HG02642 (cell line): ENCODE results near the gene HAPSTR1.
A peak's percentile ranks its signal among the peaks of the same experiment; 100 is the strongest.

Experiments
- ATAC-seq: cut with Tn5 transposase; IDR thresholded peaks from one replicate; pipeline ENCODE4 v1.9.1; 2021; ENCODE audit warnings: mild to moderate bottlenecking; ENCODE audit not compliant: unreplicated experiment, poor library complexity

HAPSTR1 gene

DNA sequence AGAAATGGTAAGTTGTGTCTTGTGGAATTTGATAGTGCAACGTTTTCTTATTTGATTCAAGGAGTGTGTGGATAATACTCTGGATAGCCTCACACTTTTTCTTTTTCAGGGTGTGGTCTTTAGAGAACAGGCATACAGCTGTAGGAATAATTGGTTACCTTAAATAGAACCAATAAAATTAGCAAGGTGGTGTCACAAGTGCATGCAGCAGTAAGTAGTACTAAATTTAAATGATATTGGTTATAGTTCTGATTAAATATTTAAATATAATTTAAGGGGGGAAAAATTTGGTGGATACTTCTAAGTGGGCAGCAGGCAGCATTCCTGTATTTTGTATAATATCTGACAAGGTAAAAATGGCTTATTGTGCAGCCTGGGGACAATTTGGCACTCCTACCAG lies 3.7 kb downstream of the HAPSTR1 start:
- no peak for ATAC-seq

DNA sequence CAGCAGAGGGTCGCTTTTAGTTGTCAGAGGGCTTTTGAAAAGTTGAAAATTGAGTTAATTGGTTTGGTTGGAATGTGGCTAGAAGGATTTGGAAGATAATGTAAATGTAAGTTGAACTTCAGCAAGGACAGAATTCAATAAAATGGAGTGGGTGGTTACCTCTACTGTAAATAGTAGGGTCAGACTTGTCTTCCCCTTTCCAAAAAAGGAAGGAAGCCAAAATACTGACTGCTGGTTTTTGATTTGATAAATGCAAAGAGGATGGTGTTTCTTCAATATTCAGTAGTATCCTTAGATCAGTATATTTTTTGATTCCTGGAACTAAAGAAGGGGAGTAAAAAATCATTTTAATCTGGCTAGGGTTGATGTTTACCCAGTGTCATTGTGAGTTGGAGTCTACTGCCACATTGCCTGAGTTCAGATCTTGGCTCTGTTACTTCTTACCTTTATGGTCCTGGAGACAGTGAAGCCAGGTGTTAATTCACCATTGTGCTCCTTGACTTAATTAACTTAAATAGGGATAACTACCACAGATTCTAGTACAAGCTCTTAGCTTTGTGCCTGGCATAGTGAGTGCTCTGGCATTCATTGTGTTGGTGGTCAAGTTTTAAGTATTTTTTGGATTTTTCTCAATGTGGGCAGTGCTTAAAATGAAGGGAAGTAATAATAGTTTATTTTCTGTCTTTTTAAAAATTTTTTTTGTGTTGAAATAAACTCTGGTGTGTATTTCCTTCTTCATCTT lies 4.4 kb downstream of the HAPSTR1 start:
- no peak for ATAC-seq

DNA sequence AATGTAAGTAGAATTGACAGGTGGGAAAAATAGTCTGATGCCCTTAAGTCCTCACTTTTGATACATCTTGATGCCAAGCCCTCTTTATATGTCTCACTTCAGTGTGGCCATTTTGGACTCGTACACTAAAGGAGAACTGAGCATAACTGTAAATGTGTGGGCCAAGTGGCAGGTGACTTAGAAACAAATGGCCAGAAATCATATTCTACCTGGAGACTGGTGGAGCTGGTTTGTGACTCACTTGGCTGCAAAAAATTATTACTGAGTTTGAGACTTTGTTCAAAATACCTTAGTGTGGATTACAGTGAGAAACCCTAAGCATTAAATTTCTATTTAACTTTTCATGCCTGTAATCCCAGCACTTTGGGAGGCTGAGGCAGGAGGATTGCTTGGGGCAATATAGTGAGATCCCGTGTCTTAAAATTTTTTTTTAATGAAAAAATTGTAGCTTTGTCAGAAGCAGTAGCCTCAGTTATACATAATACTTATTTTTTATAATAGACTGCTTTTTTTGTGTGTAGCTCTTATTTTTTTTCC lies 5.0 kb downstream of the HAPSTR1 start:
- no peak for ATAC-seq

DNA sequence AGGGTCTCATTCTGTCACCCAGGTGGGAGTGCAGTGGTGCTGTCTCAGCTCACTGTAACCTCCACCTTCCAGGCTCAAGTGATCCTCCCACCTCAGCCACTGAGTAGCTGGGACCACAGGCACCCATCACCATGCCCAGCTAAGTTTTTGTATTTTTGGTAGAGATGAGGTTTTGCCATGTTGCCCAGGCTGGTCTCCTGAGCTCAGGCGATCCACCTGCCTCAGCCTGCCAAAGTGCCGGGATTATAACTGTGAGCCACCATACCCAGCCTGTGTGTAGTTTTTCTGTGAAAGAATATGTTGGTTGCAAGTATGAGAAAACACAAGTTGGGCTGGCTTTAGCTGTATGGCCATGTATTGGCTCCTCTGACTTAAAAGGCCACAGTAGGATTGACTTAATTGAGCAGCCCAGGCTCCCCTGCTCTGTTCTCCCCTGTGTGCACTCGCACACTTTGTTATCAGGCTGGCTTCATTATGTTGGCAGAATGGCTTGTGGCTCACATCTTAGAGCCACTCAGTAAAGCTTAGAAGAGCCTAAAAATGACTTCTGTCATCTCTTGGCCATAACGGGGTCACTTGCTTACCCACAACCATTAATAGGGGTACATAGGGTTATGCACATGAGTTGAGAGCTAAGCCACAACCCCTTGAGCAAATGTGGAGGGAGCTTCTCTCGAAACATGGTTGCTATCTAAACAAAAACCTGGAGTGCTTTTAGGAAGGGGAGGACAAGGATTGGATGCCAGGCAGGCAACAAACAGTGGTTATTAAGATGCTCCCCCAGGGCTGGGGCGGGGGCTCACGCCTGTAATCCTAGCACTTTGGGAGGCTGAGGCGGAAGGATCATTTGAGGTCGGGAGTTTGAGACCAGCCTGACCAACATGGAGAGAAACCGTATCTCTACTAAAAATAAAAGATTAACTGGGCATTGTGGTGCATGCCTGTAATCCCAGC lies 6.1 kb downstream of the HAPSTR1 start:
- ATAC-seq: no peak

DNA sequence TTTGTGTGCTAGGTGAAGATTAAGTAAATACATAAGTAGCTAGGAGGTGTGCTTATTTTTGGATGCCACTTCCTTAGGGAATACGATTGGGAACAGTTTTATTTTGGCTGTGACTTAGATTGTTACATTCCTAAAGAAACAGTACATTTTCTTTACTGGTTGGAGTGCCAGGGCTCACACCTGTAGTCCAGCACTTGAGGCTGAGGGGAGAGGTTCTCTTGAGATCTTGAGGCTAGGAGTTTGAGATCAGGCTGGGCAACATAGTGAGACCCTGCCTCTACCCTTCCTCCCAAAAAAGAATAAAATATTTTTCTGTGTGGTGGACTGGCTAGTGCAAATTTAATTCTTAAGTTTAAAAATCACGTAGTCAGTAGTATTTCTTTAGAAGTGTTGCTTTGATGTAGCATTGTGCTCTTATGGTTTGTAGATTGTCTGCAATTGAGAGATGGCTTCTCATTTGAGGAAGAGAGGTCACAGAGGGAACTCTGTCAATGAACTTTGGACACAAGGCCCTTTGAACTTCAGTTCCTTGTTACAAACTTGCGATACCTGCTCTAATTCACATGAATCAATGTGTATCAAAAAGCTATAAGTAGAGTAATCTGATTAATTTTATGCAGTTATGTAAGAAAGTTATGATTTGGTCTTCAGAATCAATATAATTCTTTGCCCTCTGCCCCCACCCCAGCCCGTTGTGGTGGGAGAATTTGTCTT lies 7.1 kb downstream of the HAPSTR1 start:
- ATAC-seq: no peak

DNA sequence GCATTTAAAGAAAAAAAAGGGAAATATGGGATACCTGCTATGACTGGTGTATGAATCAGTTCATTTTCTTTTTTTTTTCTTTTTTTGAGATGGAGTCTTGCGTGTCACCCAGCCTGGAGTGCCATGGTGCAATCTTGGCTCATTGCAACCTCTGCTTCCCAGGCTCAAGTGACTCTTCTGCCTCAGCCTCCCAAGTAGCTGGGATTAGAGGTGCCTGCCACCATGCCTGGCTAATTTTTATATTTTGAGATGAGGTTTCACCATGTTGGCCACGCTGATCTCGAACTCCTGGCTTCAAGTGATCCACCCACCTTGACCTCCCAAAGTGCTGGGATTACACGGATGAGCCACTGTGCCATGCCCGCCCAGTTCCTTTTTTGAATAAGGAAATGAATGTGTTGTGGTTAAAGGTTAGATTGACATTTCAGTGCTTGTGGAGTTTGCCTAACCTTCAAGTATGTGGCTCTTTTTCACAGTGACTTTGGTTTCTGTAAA lies 7.7 kb downstream of the HAPSTR1 start:
- peak; percentile 43 for ATAC-seq

DNA sequence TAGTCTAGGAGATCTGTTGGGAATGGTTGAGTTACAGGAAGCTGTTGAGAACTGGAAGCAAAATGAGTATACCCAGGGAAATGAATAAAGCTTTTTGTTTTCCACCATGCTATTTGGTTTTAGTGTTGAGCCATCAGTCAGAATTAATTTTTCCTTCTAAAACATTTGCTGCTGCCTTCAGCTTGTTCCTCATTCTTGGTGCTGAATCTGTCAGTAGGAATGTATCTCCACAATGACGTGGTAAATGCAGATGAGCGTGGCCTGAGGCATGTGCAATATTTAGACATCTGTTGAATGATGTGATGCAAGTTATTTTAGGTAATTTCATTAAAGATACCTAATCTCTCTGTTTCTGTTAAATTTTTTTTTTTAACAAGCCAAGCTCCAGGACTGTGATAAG lies 10.9 kb downstream of the HAPSTR1 start:
- ATAC-seq: no peak

DNA sequence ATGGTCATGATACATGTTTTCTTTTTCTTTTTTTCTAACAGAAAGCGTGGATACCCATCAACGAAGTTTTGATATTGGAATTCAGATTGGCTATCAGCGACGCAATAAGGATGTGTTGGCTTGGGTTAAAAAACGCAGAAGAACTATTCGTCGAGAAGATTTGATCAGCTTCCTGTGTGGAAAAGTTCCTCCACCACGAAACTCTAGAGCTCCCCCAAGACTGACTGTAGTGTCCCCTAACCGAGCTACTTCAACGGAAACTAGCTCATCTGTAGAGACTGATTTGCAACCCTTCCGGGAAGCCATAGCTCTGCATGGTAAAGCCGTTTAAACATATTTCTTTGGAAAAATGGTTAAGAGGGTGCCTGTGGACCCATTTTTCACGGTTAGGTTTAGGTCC lies 11.5 kb downstream of the HAPSTR1 start:
- ATAC-seq: no peak

DNA sequence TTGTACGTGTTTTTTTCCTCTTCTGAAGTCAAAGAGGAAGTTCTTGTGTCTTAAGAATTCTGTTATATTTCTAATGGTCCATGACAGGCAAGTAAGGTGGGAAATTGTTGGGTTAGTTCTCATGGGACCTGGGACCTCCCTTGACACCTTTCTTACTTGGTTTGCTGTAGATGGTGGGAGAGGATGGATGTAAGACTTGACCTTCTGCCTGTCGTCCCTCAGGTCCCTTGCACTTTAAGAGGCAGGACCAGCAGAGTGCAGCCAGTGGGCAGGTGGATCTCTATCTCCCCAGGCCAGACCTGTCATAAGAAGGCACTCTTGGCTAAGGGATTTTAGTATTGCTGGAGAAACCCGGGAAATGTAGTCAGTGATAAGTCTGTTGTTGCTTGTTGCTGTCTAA lies 12.1 kb downstream of the HAPSTR1 start:
- no peak for ATAC-seq

DNA sequence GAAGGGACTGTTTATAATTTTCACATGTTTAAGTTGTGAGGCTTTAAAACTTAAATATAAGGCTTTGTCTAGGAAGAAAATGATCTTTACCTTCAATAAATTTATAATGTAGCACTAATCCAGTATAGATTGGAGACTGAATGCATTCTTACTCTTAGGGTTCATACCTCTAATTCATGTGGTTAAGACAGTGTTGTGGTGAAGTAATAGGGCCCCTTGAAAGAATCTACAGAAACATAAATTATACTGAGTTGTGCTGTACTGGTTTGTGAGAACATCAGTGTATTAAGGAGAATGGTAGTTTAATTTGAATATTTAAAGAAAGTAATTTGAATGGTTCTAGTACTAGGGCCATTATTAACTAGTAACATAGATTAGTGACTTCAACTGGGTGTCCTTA lies 13.7 kb downstream of the HAPSTR1 start:
- no peak for ATAC-seq

DNA sequence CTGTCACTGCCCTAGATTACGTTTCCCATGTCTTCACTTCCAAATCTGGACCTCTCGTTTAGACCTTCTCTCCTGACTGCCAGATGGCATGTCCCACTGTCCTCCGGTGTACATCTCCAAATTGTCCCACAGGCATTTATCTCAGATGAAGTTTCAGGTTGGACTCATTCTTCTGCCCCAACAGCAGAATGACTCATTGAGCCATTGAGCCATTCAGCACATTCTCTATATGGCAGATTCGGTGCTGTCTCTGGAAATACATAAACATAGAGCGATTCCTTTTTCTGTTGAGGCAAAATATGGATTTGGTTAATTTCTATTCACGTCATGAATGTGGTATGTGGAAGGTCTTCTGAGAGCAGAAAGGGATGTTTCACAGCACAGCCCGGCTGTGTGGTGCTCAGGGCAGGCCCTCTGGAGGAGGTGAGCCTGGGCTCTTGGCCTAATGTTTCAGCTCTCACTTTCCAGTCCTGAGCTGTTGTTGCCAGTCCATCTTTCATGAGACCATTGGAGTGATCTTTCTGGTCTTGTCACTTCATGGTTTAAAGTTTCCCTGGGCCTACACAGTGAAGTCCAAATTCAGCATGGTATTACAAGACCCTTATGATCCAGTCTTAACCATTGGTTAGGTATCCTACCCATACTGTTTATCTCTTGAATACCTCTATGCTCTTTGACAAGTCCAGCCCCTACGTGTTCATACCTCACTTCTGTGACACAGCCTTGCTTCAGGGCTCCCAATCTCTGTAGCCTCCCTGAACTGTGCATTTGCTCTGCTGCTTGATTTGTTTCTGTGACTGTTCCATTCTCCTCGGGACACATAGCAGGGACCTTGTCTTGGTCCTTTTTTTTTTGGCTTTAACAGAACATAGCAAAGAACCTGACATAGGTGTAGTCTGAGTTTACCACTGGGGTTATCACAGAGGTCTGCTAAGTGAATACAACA lies 15.9 kb downstream of the HAPSTR1 start:
- no peak for ATAC-seq

DNA sequence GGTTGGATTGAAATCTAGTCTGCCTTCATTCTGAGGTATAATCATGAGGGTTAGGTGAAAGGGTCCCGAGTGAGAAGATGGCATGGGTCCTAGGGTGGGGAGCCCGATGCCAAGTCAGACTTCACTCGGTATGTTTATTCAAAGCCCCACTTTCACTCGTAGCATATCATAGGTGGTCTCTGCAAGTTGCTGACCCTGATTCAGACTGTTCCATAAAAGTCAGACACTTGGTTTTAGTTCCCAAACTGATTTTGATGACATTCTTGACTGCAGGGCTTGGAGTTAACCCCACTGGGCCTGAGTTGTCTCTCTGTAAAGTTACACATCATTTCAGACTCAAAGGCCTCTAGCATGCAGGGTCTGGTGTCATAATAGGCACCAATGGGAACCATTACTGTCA lies 17.8 kb downstream of the HAPSTR1 start:
- ATAC-seq: no peak

DNA sequence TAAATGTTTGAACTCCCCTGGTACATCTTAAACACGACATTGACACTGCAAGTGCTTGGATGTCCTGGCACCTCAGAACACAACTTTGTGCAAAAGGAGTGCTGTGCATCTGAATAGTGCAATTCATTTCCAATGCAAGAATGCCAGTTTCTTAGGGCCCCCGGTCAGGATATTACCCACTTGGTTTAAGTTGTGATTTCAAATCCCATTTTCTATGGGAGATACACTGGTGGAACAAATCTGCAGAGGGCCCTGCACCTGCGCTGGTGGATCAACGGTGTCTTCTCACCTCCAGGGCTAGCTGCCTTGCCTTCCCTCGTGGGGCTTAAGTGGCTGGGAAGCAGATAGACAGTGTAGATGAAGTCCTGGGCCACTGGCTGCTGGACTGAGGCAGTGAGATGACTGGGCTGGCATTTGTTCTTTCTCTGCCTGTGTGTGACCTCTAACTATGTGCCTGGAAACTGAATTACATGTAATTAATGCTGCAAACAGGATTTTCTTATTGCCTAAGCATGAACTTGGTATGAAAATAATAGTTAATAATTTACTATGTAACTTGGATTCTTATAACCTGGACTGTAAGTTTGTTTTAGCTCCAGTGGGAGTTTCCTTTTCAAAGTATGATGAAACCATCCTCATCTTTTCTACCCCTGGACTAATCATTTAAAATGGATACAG lies 20.9 kb downstream of the HAPSTR1 start:
- ATAC-seq: no peak

DNA sequence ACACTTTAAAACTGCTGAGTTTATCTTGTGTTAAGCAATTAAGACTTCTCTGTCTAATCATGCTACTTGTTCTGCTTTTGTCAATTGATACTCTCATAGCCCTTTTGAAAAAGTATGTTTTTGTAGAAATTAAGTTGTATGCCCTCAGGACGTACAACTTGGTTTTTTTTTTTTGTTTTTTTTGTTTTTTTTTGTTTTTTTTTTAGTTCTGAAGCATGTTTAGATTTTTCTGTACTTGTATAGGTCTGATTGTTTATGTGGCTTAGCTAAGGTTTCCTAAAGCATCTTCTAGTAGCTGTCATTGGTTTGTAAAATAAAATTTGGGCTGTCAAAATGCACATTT lies 21.4 kb downstream of the HAPSTR1 start:
- ATAC-seq: no peak

DNA sequence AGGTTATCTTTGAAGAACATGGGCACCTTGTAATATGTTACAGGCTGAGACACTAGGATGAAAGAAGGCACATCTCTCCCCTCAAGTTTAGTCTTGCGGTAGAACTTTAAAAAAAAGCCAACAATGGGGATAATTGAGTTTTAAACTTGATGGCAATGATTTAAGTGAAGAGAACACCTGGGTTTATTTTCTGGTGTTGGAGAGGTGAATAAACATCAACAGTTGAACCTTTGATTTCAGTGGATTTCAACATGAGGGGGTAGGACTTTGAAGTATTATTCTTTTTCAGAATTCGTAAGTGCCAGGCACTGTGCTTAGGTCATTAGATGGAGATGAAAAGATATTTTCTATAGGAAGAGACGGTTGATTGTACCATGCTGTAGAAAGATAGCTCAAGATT lies 22.3 kb downstream of the HAPSTR1 start:
- no peak for ATAC-seq

DNA sequence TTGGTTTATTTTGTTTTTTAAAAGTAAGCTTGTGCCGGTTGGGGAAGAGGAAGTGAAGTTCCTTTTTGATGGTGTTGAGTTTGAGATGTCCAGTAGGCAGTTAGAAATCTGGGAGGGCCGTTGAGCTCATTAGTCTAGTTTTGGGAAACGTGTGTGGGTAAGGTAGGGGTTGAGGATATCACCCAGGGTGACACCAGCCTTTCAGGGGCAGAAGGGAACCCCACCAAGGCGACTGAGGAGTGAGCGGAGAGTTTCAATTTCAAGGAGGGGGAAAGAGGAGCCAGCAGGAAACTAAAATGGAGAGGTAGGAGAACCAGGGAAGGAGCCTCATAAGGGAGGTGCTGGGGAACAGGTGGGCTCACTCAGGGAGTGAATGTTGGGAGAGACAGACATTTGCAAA lies 22.7 kb downstream of the HAPSTR1 start:
- no peak for ATAC-seq

DNA sequence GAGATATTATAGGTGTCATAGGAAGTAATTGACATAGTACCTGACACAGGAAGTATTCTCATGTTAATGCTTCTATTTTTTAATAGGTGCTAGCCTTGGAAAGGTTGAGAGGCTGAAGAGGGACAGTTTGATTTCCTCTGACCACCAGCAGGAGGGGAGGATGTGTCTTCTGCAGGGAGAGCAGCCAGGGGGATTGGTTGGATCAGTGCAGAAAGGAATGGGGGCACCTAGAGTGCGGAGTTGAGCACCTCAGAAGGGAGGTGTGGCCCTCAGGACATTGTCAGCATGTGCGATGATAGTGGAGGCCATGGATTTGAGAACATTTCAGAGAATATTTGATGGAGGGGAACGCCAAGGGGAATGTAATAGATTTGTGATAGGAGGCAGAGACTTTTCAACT lies 23.4 kb downstream of the HAPSTR1 start:
- no peak for ATAC-seq

DNA sequence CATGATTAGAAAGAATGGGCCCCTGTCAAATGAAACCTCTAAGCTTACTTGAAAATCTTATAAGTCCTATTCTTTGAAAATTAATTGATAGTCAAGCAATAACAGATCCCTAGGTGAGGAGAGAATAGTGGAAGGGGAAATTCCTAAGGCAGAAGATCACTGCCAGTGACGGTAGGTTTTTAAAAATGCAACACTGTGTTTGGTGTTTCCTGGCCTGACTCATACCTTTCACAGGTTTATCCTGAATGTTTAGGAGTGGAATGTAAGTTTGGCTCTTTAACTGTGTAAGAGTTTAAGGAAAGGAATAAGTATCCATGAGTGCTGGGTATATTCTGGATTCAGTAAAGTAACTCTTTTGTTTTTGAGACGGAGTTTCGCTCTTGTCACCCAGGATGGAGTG lies 23.8 kb downstream of the HAPSTR1 start:
- no peak for ATAC-seq

DNA sequence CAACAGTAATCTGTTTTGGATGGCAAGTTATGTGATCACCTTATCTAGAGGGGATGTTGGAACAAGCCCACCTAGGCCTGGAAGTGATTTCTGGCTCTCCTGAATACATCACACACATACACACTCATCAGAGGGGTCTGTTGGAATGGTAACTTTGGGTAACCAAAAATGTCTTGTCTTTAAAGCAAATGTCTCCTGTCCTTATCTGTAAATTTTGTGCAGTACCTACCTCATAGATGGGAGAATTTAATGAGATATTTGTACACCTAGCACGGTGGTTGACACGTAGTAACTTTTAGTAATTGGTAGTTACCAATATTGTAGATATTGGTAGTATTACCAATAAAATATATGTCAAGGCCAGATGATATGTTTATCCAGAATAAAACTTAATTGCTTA lies 24.7 kb downstream of the HAPSTR1 start:
- ATAC-seq: no peak
